HepG2 (cell line): Measurements from ENCODE around the gene CCSER2. TPM values are rescaled to one million over a fixed set of nuclear protein-coding genes. Genes with fewer than 3 reads are reported as not detected.

Source experiments
- CHCHD3 ChIP-seq: sonication (generic); formaldehyde crosslinking; IDR thresholded peaks from 2 replicates; pipeline ENCODE4 v1.8.0; 2022; ENCODE audit warnings: mild to moderate bottlenecking, missing genetic modification reagents, moderate library complexity
- GATA4 ChIP-seq: sonication (generic); IDR thresholded peaks from 2 replicates; pipeline ENCODE4 v1.6.1; 2016; ENCODE audit warnings: antibody characterized with exemption, low read depth, borderline replicate concordance
- ZKSCAN8 ChIP-seq: IDR thresholded peaks from 2 replicates; pipeline ENCODE4 v1.6.1; 2016; ENCODE audit warnings: borderline replicate concordance, missing genetic modification reagents, missing compliant biosample characterization
- polyA plus RNA-seq, 8 experiments: library from polyadenylated mRNA; depleted of rRNA in 3 of 8; stranded (reverse) in 7 of 8; unstranded in 1 of 8; fragments of >200 nt; fragmentation: Illumina TruSeq in 4 of 8; extraction: Trizol in 4 of 8; gene quantifications; 2 replicates each; pipeline versions ENCODE4 v1.2.1 to v1.2.3, GENCODE V29; 2011 to 2016; ENCODE audit warnings: low read depth in 4 of 8, missing spikeins in 1 of 8, mixed read lengths in 1 of 8; ENCODE audit not compliant: insufficient read depth in 1 of 8
- total RNA-seq, 5 experiments: library from RNA; depleted of rRNA; stranded (reverse); fragments of >200 nt; fragmentation: Illumina TruSeq; extraction: Trizol; gene quantifications; 2 replicates each; pipeline ENCODE4 v1.2.3, GENCODE V29; 2016; ENCODE audit warnings: low read depth in 1 of 5
- TF ChIP-seq, protein P1 (sequence below): sonication (generic); formaldehyde crosslinking; IDR thresholded peaks from 2 replicates; pipeline ENCODE4 v1.5.1; 2020; ENCODE audit warnings: mild to moderate bottlenecking, missing genetic modification reagents, moderate library complexity
- TF ChIP-seq, protein P2 (sequence below): sonication (generic); formaldehyde crosslinking; IDR thresholded peaks from 2 replicates; pipeline ENCODE4 v1.4.0; 2020; ENCODE audit warnings: missing genetic modification reagents

Gene CCSER2
- total and polyA plus RNA-seq, 2 of the 13 experiments (the other 11 are each of a cell fraction or from before 2014, with no cell fraction given) = 13.3 to 17.2 TPM

DNA sequence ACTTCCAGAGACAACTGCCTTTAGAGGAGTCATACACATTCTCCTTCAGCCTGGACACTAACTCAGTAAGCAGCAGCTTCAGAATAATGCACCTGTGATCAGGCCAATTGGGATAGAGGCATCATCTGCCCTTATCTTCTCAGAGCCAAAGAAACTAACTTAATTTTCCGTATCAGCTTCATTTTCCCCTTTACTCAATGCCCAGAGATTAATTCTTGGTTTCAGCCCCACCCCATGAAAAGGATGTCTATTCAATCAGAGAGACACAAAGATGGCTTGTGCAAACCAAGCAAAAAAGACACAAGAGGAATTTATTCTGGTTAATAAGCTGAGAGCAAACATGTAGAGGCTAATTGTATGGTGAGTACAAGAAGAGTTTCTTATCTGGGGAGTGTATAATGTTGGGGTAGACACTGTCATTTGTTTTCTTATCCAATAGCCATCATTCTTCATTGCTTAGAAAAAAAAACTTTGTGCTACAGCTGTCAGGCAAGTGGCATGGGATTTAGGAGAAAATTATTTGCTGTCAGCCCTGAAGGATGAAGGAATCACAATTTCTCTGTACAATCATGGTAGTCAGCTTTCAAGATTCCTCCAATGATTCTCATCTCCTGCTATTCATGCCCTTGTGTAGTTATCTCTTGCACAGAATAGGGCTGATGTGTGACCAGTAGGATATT, 38.7 kb upstream of the CCSER2 start (continued):
- TF ChIP-seq ZKSCAN8 (CRISPR knock-in tag) = no peak
- no peak for TF ChIP-seq GATA4
- TF ChIP-seq, protein P1, sequence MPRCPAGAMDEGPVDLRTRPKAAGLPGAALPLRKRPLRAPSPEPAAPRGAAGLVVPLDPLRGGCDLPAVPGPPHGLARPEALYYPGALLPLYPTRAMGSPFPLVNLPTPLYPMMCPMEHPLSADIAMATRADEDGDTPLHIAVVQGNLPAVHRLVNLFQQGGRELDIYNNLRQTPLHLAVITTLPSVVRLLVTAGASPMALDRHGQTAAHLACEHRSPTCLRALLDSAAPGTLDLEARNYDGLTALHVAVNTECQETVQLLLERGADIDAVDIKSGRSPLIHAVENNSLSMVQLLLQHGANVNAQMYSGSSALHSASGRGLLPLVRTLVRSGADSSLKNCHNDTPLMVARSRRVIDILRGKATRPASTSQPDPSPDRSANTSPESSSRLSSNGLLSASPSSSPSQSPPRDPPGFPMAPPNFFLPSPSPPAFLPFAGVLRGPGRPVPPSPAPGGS = no peak
- TF ChIP-seq, protein P2, sequence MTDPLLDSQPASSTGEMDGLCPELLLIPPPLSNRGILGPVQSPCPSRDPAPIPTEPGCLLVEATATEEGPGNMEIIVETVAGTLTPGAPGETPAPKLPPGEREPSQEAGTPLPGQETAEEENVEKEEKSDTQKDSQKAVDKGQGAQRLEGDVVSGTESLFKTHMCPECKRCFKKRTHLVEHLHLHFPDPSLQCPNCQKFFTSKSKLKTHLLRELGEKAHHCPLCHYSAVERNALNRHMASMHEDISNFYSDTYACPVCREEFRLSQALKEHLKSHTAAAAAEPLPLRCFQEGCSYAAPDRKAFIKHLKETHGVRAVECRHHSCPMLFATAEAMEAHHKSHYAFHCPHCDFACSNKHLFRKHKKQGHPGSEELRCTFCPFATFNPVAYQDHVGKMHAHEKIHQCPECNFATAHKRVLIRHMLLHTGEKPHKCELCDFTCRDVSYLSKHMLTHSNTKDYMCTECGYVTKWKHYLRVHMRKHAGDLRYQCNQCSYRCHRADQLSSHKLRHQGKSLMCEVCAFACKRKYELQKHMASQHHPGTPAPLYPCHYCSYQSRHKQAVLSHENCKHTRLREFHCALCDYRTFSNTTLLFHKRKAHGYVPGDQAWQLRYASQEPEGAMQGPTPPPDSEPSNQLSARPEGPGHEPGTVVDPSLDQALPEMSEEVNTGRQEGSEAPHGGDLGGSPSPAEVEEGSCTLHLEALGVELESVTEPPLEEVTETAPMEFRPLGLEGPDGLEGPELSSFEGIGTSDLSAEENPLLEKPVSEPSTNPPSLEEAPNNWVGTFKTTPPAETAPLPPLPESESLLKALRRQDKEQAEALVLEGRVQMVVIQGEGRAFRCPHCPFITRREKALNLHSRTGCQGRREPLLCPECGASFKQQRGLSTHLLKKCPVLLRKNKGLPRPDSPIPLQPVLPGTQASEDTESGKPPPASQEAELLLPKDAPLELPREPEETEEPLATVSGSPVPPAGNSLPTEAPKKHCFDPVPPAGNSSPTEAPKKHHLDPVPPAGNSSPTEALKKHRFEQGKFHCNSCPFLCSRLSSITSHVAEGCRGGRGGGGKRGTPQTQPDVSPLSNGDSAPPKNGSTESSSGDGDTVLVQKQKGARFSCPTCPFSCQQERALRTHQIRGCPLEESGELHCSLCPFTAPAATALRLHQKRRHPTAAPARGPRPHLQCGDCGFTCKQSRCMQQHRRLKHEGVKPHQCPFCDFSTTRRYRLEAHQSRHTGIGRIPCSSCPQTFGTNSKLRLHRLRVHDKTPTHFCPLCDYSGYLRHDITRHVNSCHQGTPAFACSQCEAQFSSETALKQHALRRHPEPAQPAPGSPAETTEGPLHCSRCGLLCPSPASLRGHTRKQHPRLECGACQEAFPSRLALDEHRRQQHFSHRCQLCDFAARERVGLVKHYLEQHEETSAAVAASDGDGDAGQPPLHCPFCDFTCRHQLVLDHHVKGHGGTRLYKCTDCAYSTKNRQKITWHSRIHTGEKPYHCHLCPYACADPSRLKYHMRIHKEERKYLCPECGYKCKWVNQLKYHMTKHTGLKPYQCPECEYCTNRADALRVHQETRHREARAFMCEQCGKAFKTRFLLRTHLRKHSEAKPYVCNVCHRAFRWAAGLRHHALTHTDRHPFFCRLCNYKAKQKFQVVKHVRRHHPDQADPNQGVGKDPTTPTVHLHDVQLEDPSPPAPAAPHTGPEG (CRISPR knock-in tag) = no peak
- TF ChIP-seq CHCHD3 (CRISPR knock-in tag) = no peak
